H9 (cell line): ENCODE data around the gene NPLOC4. TPM values are rescaled to one million over a fixed set of nuclear protein-coding genes. Genes with fewer than 3 reads are reported as not detected.

Experiments
- DNase-seq: peaks from one replicate; pipeline ENCODE4 v3.0.0-alpha.2; 2017
- H2AFZ ChIP-seq: one replicate; pipeline ENCODE4 v1.6.1; 2013; ENCODE audit warnings: mild to moderate bottlenecking, low read length, control low read depth, moderate library complexity
- H2AK5ac ChIP-seq: 2 replicates; pipeline ENCODE4 v1.6.1; 2013; ENCODE audit warnings: low read length, control low read depth, mixed read lengths; ENCODE audit not compliant: insufficient read length
- H2BK120ac ChIP-seq: one replicate; pipeline ENCODE4 v1.6.1; 2013; ENCODE audit warnings: low read depth, mild to moderate bottlenecking, low read length, control low read depth, inconsistent platforms; ENCODE audit not compliant: poor library complexity, severe bottlenecking
- H2BK12ac ChIP-seq: 2 replicates; pipeline ENCODE4 v1.6.1; 2013; ENCODE audit warnings: low read length, control low read depth, mixed read lengths, low read depth; ENCODE audit not compliant: insufficient read length
- H2BK15ac ChIP-seq: 2 replicates; pipeline ENCODE4 v1.6.1; 2013; ENCODE audit warnings: low read depth, low read length, control low read depth
- H2BK20ac ChIP-seq: one replicate; pipeline ENCODE4 v1.6.1; 2013; ENCODE audit warnings: low read depth, mild to moderate bottlenecking, low read length, control low read depth, inconsistent platforms; ENCODE audit not compliant: poor library complexity, severe bottlenecking
- H2BK5ac ChIP-seq: 2 replicates; pipeline ENCODE4 v1.6.1; 2013; ENCODE audit warnings: low read length, control low read depth, mixed read lengths; ENCODE audit not compliant: insufficient read length
- H3K14ac ChIP-seq: 2 replicates; pipeline ENCODE4 v1.6.1; 2013; ENCODE audit warnings: low read length, control low read depth; ENCODE audit not compliant: insufficient read depth
- H3K18ac ChIP-seq: 2 replicates; pipeline ENCODE4 v1.6.1; 2013; ENCODE audit warnings: low read depth, mild to moderate bottlenecking, mixed read lengths, low read length, control low read depth; ENCODE audit not compliant: insufficient read length
- H3K23ac ChIP-seq: 2 replicates; pipeline ENCODE4 v1.6.1; 2013; ENCODE audit warnings: low read length, control low read depth, mixed read lengths, low read depth; ENCODE audit not compliant: insufficient read length
- H3K23me2 ChIP-seq: 2 replicates; pipeline ENCODE4 v1.6.1; 2013; ENCODE audit warnings: low read depth, mild to moderate bottlenecking, mixed read lengths, low read length, control low read depth; ENCODE audit not compliant: insufficient read length, poor library complexity, severe bottlenecking
- H3K27ac ChIP-seq: 2 replicates; pipeline ENCODE4 v1.5.1; 2013; ENCODE audit warnings: low read length, control low read depth, mixed read lengths, low read depth; ENCODE audit not compliant: insufficient read length
- H3K27me3 ChIP-seq: 2 replicates; pipeline ENCODE4 v1.6.1; 2013; ENCODE audit warnings: low read length, control low read depth, inconsistent platforms; ENCODE audit not compliant: insufficient read depth
- H3K4ac ChIP-seq: 2 replicates; pipeline ENCODE4 v1.6.1; 2013; ENCODE audit warnings: low read depth, mild to moderate bottlenecking, control low read depth, inconsistent platforms, low read length, moderate library complexity
- H3K4me1 ChIP-seq: 2 replicates; pipeline ENCODE4 v1.6.1; 2013; ENCODE audit warnings: low read length, control low read depth, inconsistent platforms; ENCODE audit not compliant: insufficient read depth
- H3K4me2 ChIP-seq: 2 replicates; pipeline ENCODE4 v1.6.1; 2013; ENCODE audit warnings: low read length, control low read depth, mixed read lengths; ENCODE audit not compliant: insufficient read length, insufficient read depth
- H3K56ac ChIP-seq: 2 replicates; pipeline ENCODE4 v1.6.1; 2013; ENCODE audit warnings: low read depth, mild to moderate bottlenecking, mixed read lengths, low read length, control low read depth; ENCODE audit not compliant: insufficient read length
- H3K79me1 ChIP-seq: 2 replicates; pipeline ENCODE4 v1.6.1; 2013; ENCODE audit warnings: low read depth, mild to moderate bottlenecking, moderate library complexity, low read length, control low read depth, inconsistent platforms; ENCODE audit not compliant: insufficient read depth, poor library complexity, severe bottlenecking
- H3K79me2 ChIP-seq: 2 replicates; pipeline ENCODE4 v1.6.1; 2013; ENCODE audit warnings: low read length, control low read depth, inconsistent platforms; ENCODE audit not compliant: insufficient read depth
- H3K9ac ChIP-seq: 2 replicates; pipeline ENCODE4 v1.6.1; 2013; ENCODE audit warnings: low read length, control low read depth, mixed read lengths; ENCODE audit not compliant: insufficient read length; ENCODE audit errors: extremely low read depth
- H3K9me3 ChIP-seq: one replicate; pipeline ENCODE4 v1.6.1; 2013; ENCODE audit warnings: low read depth, low read length, inconsistent platforms; ENCODE audit not compliant: control insufficient read depth
- H3T11ph ChIP-seq: one replicate; pipeline ENCODE4 v1.6.1; 2013; ENCODE audit warnings: mild to moderate bottlenecking, low read length, control low read depth, inconsistent platforms
- H4K20me1 ChIP-seq: one replicate; pipeline ENCODE4 v1.6.1; 2013; ENCODE audit not compliant: control insufficient read depth, insufficient read length, insufficient read depth
- H4K5ac ChIP-seq: 2 replicates; pipeline ENCODE4 v1.6.1; 2013; ENCODE audit warnings: low read depth, mild to moderate bottlenecking, mixed read lengths, low read length, control low read depth; ENCODE audit not compliant: insufficient read length
- H4K8ac ChIP-seq: replicated peaks from 2 replicates; pipeline ENCODE4 v1.6.1; 2013; ENCODE audit warnings: low read length, control low read depth, mixed read lengths, low read depth; ENCODE audit not compliant: insufficient read length
- H4K91ac ChIP-seq: 2 replicates; pipeline ENCODE4 v1.6.1; 2013; ENCODE audit warnings: low read depth, mild to moderate bottlenecking, moderate library complexity, mixed read lengths, low read length, control low read depth; ENCODE audit not compliant: insufficient read length
- H3K27ac Mint-ChIP-seq, 3 experiments: 2 replicates in 2 of 3; 3 replicates in 1 of 3; pipeline ENCODE4 v1.8.0; 2020 to 2021; ENCODE audit warnings: mixed read lengths in 3 of 3, mild to moderate bottlenecking in 1 of 3, moderate library complexity in 1 of 3
- H3K27me3 Mint-ChIP-seq: 2 replicates; pipeline ENCODE4 v1.8.0; 2021; ENCODE audit warnings: low read depth, mild to moderate bottlenecking, moderate library complexity, mixed read lengths
- H3K36me3 Mint-ChIP-seq, 3 experiments: 2 replicates in 2 of 3; 3 replicates in 1 of 3; pipeline ENCODE4 v1.8.0; 2020 to 2021; ENCODE audit warnings: low read depth in 3 of 3, mixed read lengths in 3 of 3; ENCODE audit not compliant: insufficient read depth in 1 of 3
- H3K4me1 Mint-ChIP-seq, 2 experiments: 2 replicates each; pipeline ENCODE4 v1.8.0; 2020; ENCODE audit warnings: mixed read lengths in 2 of 2
- H3K4me3 Mint-ChIP-seq, 2 experiments: 2 replicates in 1 of 2; 3 replicates in 1 of 2; pipeline ENCODE4 v1.8.0; 2020 to 2021; ENCODE audit warnings: mild to moderate bottlenecking in 2 of 2, mixed read lengths in 2 of 2, moderate library complexity in 1 of 2
- H3K9me3 Mint-ChIP-seq, 2 experiments: 2 replicates in 1 of 2; 3 replicates in 1 of 2; pipeline ENCODE4 v1.8.0; 2020; ENCODE audit warnings: mild to moderate bottlenecking in 2 of 2, mixed read lengths in 2 of 2, moderate library complexity in 1 of 2
- CTCF ChIP-seq: fragments of 200-600 bp; sonication (generic); conservative IDR thresholded peaks from 3 replicates; pipeline ENCODE4 v1.8.0; 2021; ENCODE audit warnings: antibody characterized with exemption, mild to moderate bottlenecking
- WGBS: extraction: QIAGEN DNeasy Blood & Tissue Kit; methylation state at CpG from one replicate; pipeline ENCODE4 v1.1.7; 2013; ENCODE audit warnings: missing lambda C conversion rate, low lambda C conversion rate, mixed read lengths; ENCODE audit not compliant: insufficient read length; ENCODE audit errors: extremely low coverage; 5-methylcytosine and 5-hydroxymethylcytosine counted together
- total RNA-seq: library from RNA; stranded (reverse); gene quantifications from 2 replicates; pipeline ENCODE4 v1.2.1, GENCODE V29; 2021

Gene NPLOC4
- total RNA-seq, 1 experiment from 2014 or later = 103 TPM

DNA sequence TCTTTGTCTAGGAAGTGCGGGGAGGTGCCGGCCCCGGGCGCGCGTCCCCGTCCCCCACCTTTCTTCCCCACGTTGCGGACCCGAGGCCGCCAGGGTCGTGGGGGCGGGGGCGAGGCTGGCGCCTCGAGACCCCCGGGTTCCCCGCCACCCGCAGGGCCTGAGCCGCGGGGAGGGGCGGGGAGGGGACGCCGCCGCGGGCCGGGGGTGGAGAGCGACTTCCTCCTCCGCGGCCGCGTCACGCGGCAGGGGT, 122.5 kb downstream of the NPLOC4 start:
- Histone ChIP-seq H3K79me2 (peaks cover 25% of the 10 kb centered on the region; the same call in 1 of the 2 replicates), H4K5ac (no peak overlapping the region), H2BK12ac (no peak overlapping the region), H4K8ac (no peak overlapping the region), H3K23me2 (peaks cover 46% of the 10 kb centered on the region), H3K56ac (no peak overlapping the region), H2BK120ac (peak overlapping the region; percentile 71), H2AK5ac (no peak overlapping the region), H3K27ac (no peak overlapping the region), H3K4ac (peak overlapping the region; percentile 91), H3K4me1 (peaks cover 4% of the 10 kb centered on the region; the same call in 1 of the 2 replicates), H3K18ac (peak overlapping the region; percentile 97), H3K14ac (peak overlapping the region; percentile 95), H4K20me1 (no peaks in the 10 kb centered on the region), H2BK20ac (no peak overlapping the region), H2BK15ac (no peak overlapping the region; the same call in 1 of the 2 replicates), H3T11ph (no peak overlapping the region), H3K9ac (peak overlapping the region; percentile 76), H3K4me2 (peak overlapping the region; percentile 52), H3K9me3 (no peaks in the 10 kb centered on the region), H4K91ac (peak overlapping the region; percentile 94), H3K23ac (no peak overlapping the region), H2AFZ (no peak overlapping the region), H3K27me3 (no peaks in the 10 kb centered on the region; the same call in 1 of the 2 replicates), H2BK5ac (no peak overlapping the region), H3K79me1 (peaks cover 2% of the 10 kb centered on the region)
- Mint-ChIP-seq H3K4me1 (peaks cover 28 to 39% of the 10 kb centered on the region in 2 experiments), H3K36me3 (peaks cover 29 to 33% (median 29%) of the 10 kb centered on the region in 3 experiments), H3K4me3 (peak overlapping the region; percentile 77 to 80), H3K9me3 (peaks cover 7 to 19% of the 10 kb centered on the region in 2 experiments; a peak in 4 of 5 replicates), H3K27ac (peak overlapping the region in 1 of 3 experiments; percentile 53; a peak in 1 of 7 replicates), H3K27me3 (peaks cover 16% of the 10 kb centered on the region)
- no peak for DNase-seq
- WGBS = no CpG with 5 or more reads among the region's 34 CpGs
- TF ChIP-seq CTCF = no peak
